ENCODE data around the gene PNPO.

PNPO gene

GRCh38 chr17:47980541-47980940 is 39.2 kb downstream of the PNPO start:
- DNase-seq = peak; percentile 75

GRCh38 chr17:47981462-47981861 is 40.1 kb downstream of the PNPO start:
- no peak for DNase-seq

- DNase-seq = no peak
Observed at GRCh38 chr17:47982091-47982617, 40.8 kb downstream of the PNPO start.

- DNase-seq = peak; percentile 49
Observed at GRCh38 chr17:47982645-47983390, 41.4 kb downstream of the PNPO start.

- DNase-seq = no peak
Observed at GRCh38 chr17:47983492-47984223, 42.3 kb downstream of the PNPO start.

GRCh38 chr17:47986520-47986919 is 45.1 kb downstream of the PNPO start:
- peak; percentile 55 for DNase-seq

GRCh38 chr17:47987240-47987835 is 46.0 kb downstream of the PNPO start:
- DNase-seq = peak; percentile 98

GRCh38 chr17:47988445-47988844 is 47.1 kb downstream of the PNPO start:
- peak; percentile 46 for DNase-seq

GRCh38 chr17:47989159-47989558 is 47.8 kb downstream of the PNPO start:
- DNase-seq = no peak

GRCh38 chr17:47989700-47990099 is 48.3 kb downstream of the PNPO start:
- peak; percentile 51 for DNase-seq

- peak; percentile 85 for DNase-seq
Observed at GRCh38 chr17:47990962-47991731, 49.8 kb downstream of the PNPO start.

- peak; percentile 71 for DNase-seq
Observed at GRCh38 chr17:47992216-47992615, 50.8 kb downstream of the PNPO start.

- DNase-seq = peak; percentile 73
Observed at GRCh38 chr17:47993031-47993564, 51.7 kb downstream of the PNPO start.

GRCh38 chr17:47993964-47994363 is 52.6 kb downstream of the PNPO start:
- peak; percentile 36 for DNase-seq

- peak; percentile 44 for DNase-seq
Observed at GRCh38 chr17:47994724-47995123, 53.4 kb downstream of the PNPO start.

- peak; percentile 72 for DNase-seq
Observed at GRCh38 chr17:47995241-47995935, 54.0 kb downstream of the PNPO start.

- peak; percentile 58 for DNase-seq
Observed at GRCh38 chr17:47996201-47996600, 54.8 kb downstream of the PNPO start.

- no peak for DNase-seq
Observed at GRCh38 chr17:47997586-47997985, 56.2 kb downstream of the PNPO start.

GRCh38 chr17:47998044-47998443 is 56.7 kb downstream of the PNPO start:
- no peak for DNase-seq
